NCI-H2107 (cell line): ENCODE data around the gene CAMK2G.
"Not testable (repeated sequence)": the region's sequence is repeated elsewhere in the genome, so short reads cannot be mapped to it uniquely, and the experiment has no call there.

Experiments
- DNase-seq: peaks from one replicate; lab custom pipeline; 2025; lab: John Stamatoyannopoulos, UW

Gene CAMK2G

GRCh38 chr10:73810735-73811465, 63.5 kb downstream of the CAMK2G start:
- DNase-seq: no peak

DNA sequence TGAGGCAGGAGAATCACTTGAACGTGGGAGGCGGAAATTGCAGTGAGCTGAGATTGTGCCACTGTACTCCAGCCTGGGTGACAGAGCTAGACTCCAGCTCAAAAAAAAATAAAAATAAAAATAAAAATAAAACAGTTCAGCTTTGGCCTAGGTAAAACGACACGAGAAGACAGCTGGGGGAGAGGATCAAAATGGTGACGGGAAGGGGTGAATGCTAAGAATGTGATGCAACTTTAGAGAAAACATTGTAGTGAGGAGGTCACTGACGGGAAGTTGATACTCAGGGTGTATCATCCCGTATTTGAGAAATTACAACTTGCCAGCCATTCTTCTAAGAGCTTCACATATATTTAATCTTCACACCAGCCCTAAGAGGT, 64.0 kb downstream of the CAMK2G start:
- no peak for DNase-seq

GRCh38 chr10:73809061-73809818, 65.1 kb downstream of the CAMK2G start:
- DNase-seq: no peak

GRCh38 chr10:73808021-73808815, 66.1 kb downstream of the CAMK2G start:
- no peak for DNase-seq

GRCh38 chr10:73807471-73807870, 66.9 kb downstream of the CAMK2G start:
- no peak for DNase-seq

- DNase-seq: no peak
These were observed 68.0 kb downstream of the CAMK2G start for GRCh38 chr10:73806176-73806950.

GRCh38 chr10:73803680-73804286, 70.6 kb downstream of the CAMK2G start:
- DNase-seq: no peak

DNA sequence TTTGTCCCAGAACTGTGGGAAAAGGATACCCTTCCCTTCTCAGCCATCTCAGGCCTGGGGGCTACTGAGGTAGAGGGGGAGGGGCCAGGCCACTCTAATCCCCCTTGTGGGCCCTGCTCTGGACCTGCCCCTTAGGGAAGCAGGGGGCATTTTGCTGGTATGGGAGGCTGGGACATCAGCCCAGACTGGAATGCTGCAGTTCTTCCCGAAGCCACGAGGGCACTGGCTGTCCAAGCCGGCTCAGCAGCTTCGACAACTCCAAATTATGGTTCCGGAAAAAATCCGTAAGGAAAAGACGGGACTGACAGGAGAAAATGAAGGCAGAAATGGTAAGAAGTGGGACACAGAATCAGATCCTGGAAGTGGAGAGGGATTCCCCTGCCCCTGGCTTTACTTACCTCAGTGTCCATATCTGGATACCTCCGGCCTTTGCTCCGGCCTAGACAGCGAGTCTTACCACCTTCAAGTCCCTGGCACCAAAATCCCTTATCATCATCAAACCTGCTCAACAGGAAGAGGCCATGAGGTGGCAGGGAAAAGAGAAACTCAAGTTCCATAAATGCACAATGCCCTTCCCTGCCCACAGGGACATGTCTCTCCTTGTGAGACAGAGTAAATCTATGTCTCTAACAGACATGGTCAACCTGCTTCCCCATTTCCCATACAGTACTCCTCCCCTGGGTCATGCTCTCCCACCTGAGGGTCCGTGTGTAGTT, 71.9 kb downstream of the CAMK2G start:
- no peak for DNase-seq

DNA sequence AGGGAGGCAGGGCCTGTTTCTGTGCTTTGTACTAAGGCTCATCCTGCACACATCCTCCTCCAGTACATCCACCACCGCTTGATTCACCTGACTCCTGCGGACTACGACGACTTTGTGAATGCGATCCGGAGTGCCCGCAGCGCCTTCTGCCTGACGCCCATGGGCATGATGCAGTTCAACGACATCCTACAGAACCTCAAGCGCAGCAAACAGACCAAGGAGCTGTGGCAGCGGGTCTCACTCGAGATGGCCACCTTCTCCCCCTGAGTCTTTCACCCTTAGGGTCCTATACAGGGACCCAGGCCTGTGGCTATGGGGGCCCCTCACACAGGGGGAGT, 73.1 kb downstream of the CAMK2G start:
- DNase-seq: no peak

DNA sequence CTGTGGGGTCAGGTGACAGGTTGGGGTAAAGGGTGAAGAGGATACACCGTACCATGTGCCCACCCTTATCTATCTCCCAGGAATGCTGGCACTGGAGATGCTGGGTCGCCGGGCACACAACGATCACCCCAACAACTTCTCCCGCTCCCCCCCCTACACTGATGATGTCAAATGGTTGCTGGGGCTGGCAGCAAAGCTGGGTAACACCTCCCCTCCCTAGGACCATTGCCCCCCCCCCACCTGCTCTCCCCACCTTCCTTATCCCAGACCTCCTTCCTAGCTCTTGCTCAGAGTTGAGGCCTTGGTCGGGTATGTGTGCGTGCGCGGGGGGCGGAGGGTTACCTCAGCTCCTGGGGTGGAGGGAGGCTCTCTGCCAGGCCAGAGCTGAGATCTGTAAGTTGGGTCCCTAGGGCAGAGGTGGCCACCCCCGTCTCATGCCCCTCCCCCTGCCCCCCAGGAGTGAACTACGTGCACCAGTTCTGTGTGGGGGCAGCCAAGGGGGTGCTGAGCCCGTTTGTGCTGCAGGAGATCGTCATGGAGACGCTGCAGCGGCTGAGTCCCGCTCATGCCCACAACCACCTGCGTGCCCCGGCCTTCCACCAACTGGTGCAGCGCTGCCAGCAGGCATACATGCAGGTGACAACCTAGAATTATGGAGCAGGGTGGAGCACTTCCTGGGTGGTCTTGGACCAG, 73.6 kb downstream of the CAMK2G start:
- no peak for DNase-seq

DNA sequence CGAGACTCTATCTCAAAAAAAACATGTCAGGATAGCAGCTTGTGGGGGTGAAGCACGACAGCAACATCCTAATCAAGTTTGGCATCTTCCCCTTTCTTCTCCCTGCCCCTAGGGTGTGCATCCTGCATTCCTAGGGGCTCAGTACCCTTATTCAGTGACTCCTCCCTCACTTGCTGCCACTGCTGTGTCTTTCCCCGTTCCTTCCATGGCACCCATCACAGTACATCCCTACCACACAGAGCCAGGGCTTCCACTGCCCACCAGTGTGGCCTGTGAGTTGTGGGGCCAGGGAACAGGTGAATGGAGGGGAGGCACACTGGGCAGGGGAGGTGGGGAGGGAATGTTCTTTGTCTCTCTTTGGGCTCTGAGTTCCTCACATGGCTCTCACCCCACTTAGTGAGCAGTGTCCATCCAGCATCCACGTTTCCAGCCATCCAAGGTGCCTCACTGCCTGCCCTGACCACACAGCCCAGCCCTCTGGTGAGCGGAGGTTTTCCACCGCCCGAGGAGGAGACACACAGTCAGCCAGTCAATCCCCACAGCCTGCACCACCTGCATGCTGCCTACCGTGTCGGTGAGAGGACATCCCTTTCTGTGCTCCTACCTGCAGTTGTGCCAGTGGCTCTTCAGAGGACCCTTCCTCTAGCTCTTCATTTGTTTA, 74.3 kb downstream of the CAMK2G start:
- no peak for DNase-seq

- no peak for DNase-seq
These were observed 75.3 kb downstream of the CAMK2G start for GRCh38 chr10:73798927-73799560.

- no peak for DNase-seq
These were observed 76.3 kb downstream of the CAMK2G start for GRCh38 chr10:73798087-73798486.

DNA sequence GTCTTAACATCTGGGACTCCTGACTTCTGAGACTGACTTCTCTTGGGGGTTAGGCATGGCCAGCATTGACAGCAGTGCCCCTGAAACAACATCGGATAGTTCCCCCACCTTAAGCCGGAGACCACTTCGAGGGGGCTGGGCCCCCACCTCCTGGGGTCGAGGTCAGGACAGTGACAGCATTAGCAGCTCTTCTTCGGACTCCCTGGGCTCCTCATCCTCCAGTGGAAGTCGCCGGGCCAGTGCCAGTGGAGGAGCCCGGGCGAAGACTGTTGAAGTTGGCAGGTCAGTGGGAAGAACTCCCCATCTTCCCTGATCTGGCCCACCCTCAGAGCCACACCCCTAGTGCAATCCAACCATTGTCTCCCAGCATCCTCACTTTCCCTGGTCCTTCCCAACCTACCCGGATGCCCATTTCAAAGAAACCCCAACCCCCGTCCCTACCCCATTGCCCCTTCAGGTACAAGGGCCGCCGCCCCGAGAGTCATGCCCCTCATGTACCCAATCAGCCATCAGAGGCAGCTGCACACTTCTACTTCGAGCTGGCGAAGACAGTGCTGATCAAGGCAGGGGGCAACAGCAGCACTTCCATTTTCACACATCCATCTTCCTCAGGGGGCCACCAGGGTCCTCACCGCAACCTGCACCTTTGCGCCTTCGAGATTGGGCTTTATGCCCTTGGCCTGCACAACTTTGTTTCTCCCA, 76.9 kb downstream of the CAMK2G start:
- DNase-seq: no peak

- DNase-seq: no peak
These were observed 77.6 kb downstream of the CAMK2G start for GRCh38 chr10:73796766-73797165.

GRCh38 chr10:73796035-73796434, 78.3 kb downstream of the CAMK2G start:
- DNase-seq: not testable (repeated sequence)

DNA sequence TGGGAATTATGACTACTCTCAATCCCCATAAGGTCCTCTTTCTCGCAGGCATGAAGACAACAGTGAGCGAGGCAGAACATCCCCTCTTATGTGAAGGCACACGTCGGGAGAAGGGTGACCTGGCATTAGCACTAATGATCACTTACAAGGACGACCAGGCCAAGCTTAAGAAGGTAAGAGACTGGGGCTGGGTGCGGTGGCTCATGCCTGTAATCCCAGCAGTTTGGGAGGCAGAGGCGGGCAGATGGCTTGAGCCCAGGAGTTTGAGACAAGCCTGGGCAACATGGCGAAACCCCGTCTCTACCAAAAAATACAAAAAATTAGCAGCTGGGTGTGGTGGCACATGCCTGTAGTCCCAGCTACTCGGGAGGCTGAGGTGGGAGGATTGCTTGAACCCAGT, 78.9 kb downstream of the CAMK2G start:
- not testable (repeated sequence) for DNase-seq

- DNase-seq: no peak
These were observed 80.9 kb downstream of the CAMK2G start for GRCh38 chr10:73793456-73793855.
